Body of pancreas (tissue), 4 donors: Measurements from ENCODE around the gene ADARB1.

Source experiments
- POLR2A ChIP-seq, 3 donors: fragments of 450-650 bp; IDR thresholded peaks; one replicate each; pipeline ENCODE4 v1.6.1; 2016; ENCODE audit warnings: antibody characterized with exemption in 3 of 3, mild to moderate bottlenecking in 2 of 3
- TF ChIP-seq, protein P1 (sequence below), 7 experiments: fragments of 450-650 bp in 4 of 7; fragments of 200-600 bp in 3 of 7; sonication (generic) in 3 of 7; IDR thresholded peaks; one replicate each; pipeline ENCODE4 v1.5.1; 2016 to 2019; ENCODE audit warnings: antibody characterized with exemption in 7 of 7

DNA sequence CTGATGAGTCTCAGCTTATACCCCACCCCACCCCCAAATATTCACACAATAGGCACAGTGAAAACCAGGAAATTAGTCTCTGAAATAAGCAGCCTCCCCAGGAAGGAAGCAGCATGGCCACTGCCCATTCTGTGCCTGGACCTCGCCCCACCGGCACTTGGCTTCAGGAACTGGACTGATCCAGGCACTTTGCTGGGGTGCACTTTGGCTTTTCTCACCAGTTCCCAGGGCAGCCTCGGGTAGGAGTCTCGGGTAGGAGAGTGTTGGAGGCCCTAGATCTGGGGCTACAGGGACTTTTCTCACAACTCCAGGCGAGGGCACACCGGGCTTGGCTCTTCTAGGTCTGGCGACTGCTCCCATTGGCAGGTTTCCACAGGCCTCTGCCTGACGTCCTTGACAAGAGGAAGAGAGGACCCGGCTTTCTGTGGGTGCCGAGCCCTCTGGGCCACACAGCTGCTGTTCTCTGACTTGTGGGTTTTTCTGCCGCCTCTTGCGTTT is 18.7 kb downstream of the ADARB1 start:
- TF ChIP-seq, protein P1, sequence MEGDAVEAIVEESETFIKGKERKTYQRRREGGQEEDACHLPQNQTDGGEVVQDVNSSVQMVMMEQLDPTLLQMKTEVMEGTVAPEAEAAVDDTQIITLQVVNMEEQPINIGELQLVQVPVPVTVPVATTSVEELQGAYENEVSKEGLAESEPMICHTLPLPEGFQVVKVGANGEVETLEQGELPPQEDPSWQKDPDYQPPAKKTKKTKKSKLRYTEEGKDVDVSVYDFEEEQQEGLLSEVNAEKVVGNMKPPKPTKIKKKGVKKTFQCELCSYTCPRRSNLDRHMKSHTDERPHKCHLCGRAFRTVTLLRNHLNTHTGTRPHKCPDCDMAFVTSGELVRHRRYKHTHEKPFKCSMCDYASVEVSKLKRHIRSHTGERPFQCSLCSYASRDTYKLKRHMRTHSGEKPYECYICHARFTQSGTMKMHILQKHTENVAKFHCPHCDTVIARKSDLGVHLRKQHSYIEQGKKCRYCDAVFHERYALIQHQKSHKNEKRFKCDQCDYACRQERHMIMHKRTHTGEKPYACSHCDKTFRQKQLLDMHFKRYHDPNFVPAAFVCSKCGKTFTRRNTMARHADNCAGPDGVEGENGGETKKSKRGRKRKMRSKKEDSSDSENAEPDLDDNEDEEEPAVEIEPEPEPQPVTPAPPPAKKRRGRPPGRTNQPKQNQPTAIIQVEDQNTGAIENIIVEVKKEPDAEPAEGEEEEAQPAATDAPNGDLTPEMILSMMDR (IDR thresholded peaks at IDR 0.05) = no peak
- no peak for TF ChIP-seq POLR2A (IDR thresholded peaks at IDR 0.05)
